Heart left ventricle (tissue), 16 donors: ENCODE results near the gene ANKRD9. TPM values are rescaled to one million over a fixed set of nuclear protein-coding genes. Genes with fewer than 3 reads are reported as not detected.

ENCODE experiments used
- ATAC-seq, 4 donors: fragments of 200-7000 bp; cut with Tn5 transposase; one replicate each; pipeline ENCODE4 v1.9.1; 2020 to 2022; ENCODE audit warnings: moderate library complexity in 4 of 4, mild to moderate bottlenecking in 3 of 4, moderate number of reproducible peaks in 1 of 4
- DNase-seq, 5 donors: peaks; one replicate each; pipeline ENCODE4 v3.0.0-alpha.2; 2020
- H3K27ac ChIP-seq, 12 donors: fragments of 200-600 bp; sonication (generic) in 4 of 12; one replicate each; pipeline versions ENCODE4 v1.5.0 to v1.8.0; 2016 to 2022; ENCODE audit warnings: mild to moderate bottlenecking in 2 of 12
- H3K27me3 ChIP-seq, 9 donors: fragments of 200-600 bp; sonication (generic) in 2 of 9; one replicate each; pipeline versions ENCODE4 v1.5.1 to v1.8.0; 2016 to 2022; ENCODE audit warnings: mild to moderate bottlenecking in 3 of 9
- H3K36me3 ChIP-seq, 9 donors: fragments of 200-600 bp; sonication (generic) in 2 of 9; one replicate each; pipeline versions ENCODE4 v1.5.0 to v1.8.0; 2018 to 2022; ENCODE audit warnings: mild to moderate bottlenecking in 2 of 9
- H3K4me1 ChIP-seq, 12 donors: fragments of 200-600 bp; sonication (generic) in 4 of 12; one replicate each; pipeline versions ENCODE4 v1.5.0 to v1.8.0; 2016 to 2022; ENCODE audit warnings: mild to moderate bottlenecking in 3 of 12
- H3K4me3 ChIP-seq, 12 donors: fragments of 200-600 bp; sonication (generic) in 4 of 12; one replicate each; pipeline versions ENCODE4 v1.5.0 to v1.8.0; 2017 to 2022; ENCODE audit warnings: mild to moderate bottlenecking in 9 of 12, moderate library complexity in 4 of 12
- H3K9me3 ChIP-seq, 12 donors: fragments of 200-600 bp; sonication (generic) in 4 of 12; one replicate each; pipeline versions ENCODE4 v1.5.0 to v1.8.0; 2016 to 2022; ENCODE audit warnings: mild to moderate bottlenecking in 1 of 12
- CTCF ChIP-seq, 12 donors: fragments of 200-600 bp; sonication (generic) in 4 of 12; IDR thresholded peaks; one replicate each; pipeline versions ENCODE4 v1.5.0 to v1.8.0; 2018 to 2022; ENCODE audit warnings: antibody characterized with exemption in 12 of 12, mild to moderate bottlenecking in 5 of 12
- POLR2A ChIP-seq, 2 donors: fragments of 450-650 bp; IDR thresholded peaks; one replicate each; pipeline ENCODE4 v1.6.1; 2017; ENCODE audit warnings: antibody characterized with exemption in 2 of 2, mild to moderate bottlenecking in 2 of 2, moderate library complexity in 2 of 2
- WGBS, 4 donors: extraction: QIAGEN DNeasy Blood & Tissue Kit in 2 of 4; methylation state at CpG; one replicate each; pipeline versions ENCODE4 v1.1.5 to v1.1.7; 2013 to 2018; 5-methylcytosine and 5-hydroxymethylcytosine counted together
- intact Hi-C, 10 donors: fragments of 100-400 bp; cut with DNase I; formaldehyde crosslinking; loops; one replicate each; pipeline versions ENCODE4 v1.11.1 to v1.14.2; 2022
- microRNA-seq, 4 donors: library from miRNA; unstranded; fragments of <30 nt; microRNA quantifications; one replicate each; pipeline versions ENCODE4 to v1.2.0, GENCODE V29; 2017 to 2020
- polyA plus RNA-seq, 2 donors: library from polyadenylated mRNA; stranded (reverse); fragments of 200-250 nt; gene quantifications; one replicate each; pipeline ENCODE4 v1.2.3, GENCODE V29; 2013
- total RNA-seq, 9 donors: library from RNA; depleted of rRNA in 2 of 9; stranded (reverse); fragments of >200 nt in 2 of 9; fragmentation: NEBNext Ultra II Directional in 3 of 9; extraction: Animal tissue kit (Norgen Biotek cat#: 25700) in 3 of 9; gene quantifications; one replicate each; pipeline versions ENCODE4 v1.1.0 to v1.2.4, GENCODE V29; 2016 to 2023
- donor health status: ischemic (EF 13 %, LVEDD 7.1; RV severe dilation, severe dysfunction).
- donor health status: healthy with polysubstance abuse.
- donor health status: DM: no; HTN: yes; CAD: no.
- donor health status: DM: no; HTN: no; CAD: no.
- donor health status: ischemic (EF 25% LVEDD 6.9; RV normal size, moderate dysfunction).
- donor health status: ischemic (EF 25% LVEDD 5.7; RV mildly dilated, moderate dysfunction).
- donor health status: healthy.
- donor health status: DM: yes; HTN: yes; CAD: no.
- donor health status: ischemic (EF 35%, LVEDD 5.7; RV mildly dilated, moderate dysfunction).
- donor health status: nonischemic (EF 11% LVEDD 7.7; RV severe dilation, severe dysfunction).
- donor health status: DM: yes; HTN: yes; CAD: no.
- donor health status: PGD.
- donor health status: ischemic (EF 29% LVEDD 5.4; RV normal size, mild dysfunction).
- donor health status: nonischemic (EF 23%, LVEDD 6.1; RV moderate dilation, normal function).

The ANKRD9 gene
- total and polyA plus RNA-seq, 11 donors: 42.2 to 271 (median 126) TPM

DNA sequence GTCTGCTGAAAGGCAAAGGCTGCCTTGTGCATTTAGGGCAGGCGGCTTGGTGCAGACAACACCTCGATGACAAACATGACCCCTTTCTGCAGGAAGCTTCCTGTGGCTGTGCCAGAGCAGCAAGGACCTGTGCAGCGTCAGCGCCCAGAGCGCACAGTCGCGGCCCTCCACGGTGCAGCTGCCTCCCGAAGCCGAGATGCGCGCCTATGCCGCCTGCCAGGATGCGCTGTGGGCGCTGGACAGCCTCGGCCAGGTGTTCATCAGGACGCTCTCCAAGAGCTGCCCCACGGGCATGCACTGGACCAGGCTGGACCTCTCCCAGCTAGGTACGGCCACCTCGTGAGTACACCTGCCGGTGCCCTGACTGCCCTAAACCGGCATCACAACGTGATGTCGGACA is 57.3 kb downstream of the ANKRD9 start:
- 90 to 96% (median 94%) methylated on average over 15 to 24 of the region's 24 CpGs for WGBS, 4 donors
- no peak for DNase-seq

More for the DNA sequence above, 57.3 kb downstream of the ANKRD9 start:
- intact Hi-C loops: no loop called here
- Histone ChIP-seq H3K4me3 (no peak overlapping the region), H3K27me3 (no peaks in the 10 kb centered on the region), H3K27ac (no peak overlapping the region), H3K9me3 (no peaks in the 10 kb centered on the region), H3K4me1 (peaks cover 0 to 8% (median 0%) of the 10 kb centered on the region in 12 donors), H3K36me3 (peaks cover 2 to 97% (median 85%) of the 10 kb centered on the region in 9 donors)
- ATAC-seq: no peak
- TF ChIP-seq CTCF (IDR thresholded peaks at IDR 0.05): no peak
- no peak for TF ChIP-seq POLR2A (IDR thresholded peaks at IDR 0.05)

Small RNAs within 50 kb of the gene (microRNA-seq; reads per million reads assigned to microRNA genes)
- 0 reads per million in 4 donors for gene MIR4309

Other genes with a start within 250 kb of the ANKRD9 start
- gene MOK, start 204.6 kb downstream of the ANKRD9 start, total RNA-seq: 10 to 100 TPM in 6 of 9 donors, 1 to 10 TPM in 3; 8.7 to 14.4 (median 12.7) TPM
- 10 to 100 TPM in 1 of 2 donors, 1 to 10 TPM in 1; 10.0 to 18.1 TPM for gene MOK, start 204.6 kb downstream of the ANKRD9 start, polyA plus RNA-seq
- 10 to 100 TPM in 2 of 9 donors, 1 to 10 TPM in 7; 4.8 to 12.3 (median 8.9) TPM for gene ZNF839, start 190.0 kb downstream of the ANKRD9 start, total RNA-seq
- gene ZNF839, start 190.0 kb downstream of the ANKRD9 start, polyA plus RNA-seq: 1 to 10 TPM; 4.3 to 7.1 TPM
- 10 to 100 TPM; 26.4 to 40.0 (median 33.8) TPM for gene CINP, start 146.9 kb downstream of the ANKRD9 start, total RNA-seq
- gene CINP, start 146.9 kb downstream of the ANKRD9 start, polyA plus RNA-seq: 10 to 100 TPM; 40.5 to 51.6 TPM
- gene TECPR2, start 146.8 kb downstream of the ANKRD9 start, total RNA-seq: 10 to 100 TPM; 16.8 to 30.6 (median 27.8) TPM
- 10 to 100 TPM in 1 of 2 donors, 1 to 10 TPM in 1; 9.9 to 15.8 TPM for gene TECPR2, start 146.8 kb downstream of the ANKRD9 start, polyA plus RNA-seq
- 10 to 100 TPM in 6 of 9 donors, 1 to 10 TPM in 3; 8.5 to 20.9 (median 12.8) TPM for gene RCOR1, start 82.9 kb upstream of the ANKRD9 start, total RNA-seq
- 10 to 100 TPM in 1 of 2 donors, 1 to 10 TPM in 1; 2.7 to 11.1 TPM for gene RCOR1, start 82.9 kb upstream of the ANKRD9 start, polyA plus RNA-seq